HG03196 (cell line): ENCODE measurements around the gene MTPN.

Experiments
- ATAC-seq: cut with Tn5 transposase; IDR thresholded peaks from one replicate; pipeline ENCODE4 v1.9.1; 2021; ENCODE audit not compliant: unreplicated experiment

MTPN gene

DNA sequence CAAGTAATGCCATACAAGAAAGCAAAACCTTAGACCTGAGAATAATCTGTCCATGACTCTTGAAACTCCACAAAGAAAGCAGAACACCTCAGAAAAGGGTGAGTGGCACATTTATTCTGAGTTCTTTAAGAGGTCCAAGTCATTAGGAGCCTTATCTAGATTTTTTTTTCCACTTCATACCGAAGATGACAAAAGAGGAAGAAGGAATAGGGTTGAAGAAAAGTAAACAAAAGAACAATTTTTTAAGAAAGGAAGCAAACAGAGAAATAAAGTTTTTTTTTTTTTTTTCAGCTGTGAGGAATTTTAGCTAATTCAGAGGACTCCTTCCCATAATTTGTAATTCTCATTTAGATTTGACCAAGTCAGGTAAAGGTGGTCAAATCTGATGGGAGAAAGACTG is 13.1 kb upstream of the MTPN start:
- no peak for ATAC-seq

- no peak for ATAC-seq
Measured at GRCh38 chr7:135981958-135982646, 4.9 kb upstream of the MTPN start.

GRCh38 chr7:135980665-135981180 is 3.6 kb upstream of the MTPN start:
- ATAC-seq: peak; percentile 71

GRCh38 chr7:135980012-135980551 is 2.9 kb upstream of the MTPN start:
- ATAC-seq: peak; percentile 13

DNA sequence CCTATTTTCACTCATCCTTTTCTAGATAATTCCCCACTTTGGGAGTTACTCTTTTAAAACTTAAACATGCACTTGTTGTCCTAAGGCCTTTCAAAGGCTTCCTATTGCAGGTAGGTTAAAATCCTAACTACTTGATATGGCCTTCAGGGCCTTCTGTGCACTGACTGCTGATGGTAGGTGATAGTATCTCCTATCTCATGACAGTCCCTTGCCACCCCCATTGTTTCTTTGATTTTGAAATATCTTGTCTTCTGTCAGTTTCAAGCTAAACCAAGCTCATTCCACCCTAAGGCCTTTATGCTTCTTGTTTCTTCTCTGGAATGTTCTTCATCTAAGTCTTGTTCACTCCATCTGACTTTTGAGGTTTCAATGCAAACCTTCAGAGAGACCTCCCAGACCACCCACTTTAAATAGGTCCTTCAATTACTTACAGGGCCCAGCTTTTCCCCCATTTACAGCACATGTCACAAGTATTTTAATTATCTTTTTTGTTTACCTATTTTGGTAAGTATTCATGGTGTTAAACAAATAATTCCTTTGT is 2.4 kb upstream of the MTPN start:
- ATAC-seq: no peak

DNA sequence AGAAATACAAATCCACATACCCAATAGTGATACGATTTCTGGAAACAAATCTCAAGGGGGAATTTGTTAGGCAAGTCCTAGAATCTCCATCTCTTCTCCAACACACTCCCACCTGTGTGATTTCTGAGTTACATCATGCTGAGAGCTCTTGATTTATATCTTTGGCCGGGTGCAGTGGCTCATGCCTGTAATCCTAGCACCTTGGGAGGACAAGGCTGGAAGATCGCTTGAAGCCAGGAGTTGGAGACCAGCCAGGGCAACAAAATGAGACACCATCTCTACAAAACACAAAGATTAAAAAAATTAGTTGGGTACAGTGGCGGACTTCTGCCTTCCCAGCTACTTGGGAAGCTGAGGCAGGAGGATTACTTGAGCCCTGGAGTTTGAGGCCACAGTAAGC is 1.5 kb upstream of the MTPN start:
- ATAC-seq: no peak

DNA sequence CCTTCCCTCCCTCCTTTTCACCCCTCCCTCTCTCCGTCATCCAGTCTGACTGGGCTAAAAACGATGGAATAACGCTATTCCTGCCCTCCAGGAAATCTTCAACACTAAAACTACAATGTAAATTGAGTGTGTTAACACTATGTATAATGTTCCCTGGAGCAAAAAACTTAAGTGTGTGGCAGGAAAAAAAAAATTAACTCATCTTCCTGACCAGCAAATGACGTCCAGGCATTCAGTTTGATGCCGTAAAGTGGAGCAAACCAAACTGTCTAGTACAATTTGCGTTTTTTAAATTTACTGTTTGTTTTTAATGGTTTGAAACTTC is 545 bp upstream of the MTPN start:
- ATAC-seq: no peak

DNA sequence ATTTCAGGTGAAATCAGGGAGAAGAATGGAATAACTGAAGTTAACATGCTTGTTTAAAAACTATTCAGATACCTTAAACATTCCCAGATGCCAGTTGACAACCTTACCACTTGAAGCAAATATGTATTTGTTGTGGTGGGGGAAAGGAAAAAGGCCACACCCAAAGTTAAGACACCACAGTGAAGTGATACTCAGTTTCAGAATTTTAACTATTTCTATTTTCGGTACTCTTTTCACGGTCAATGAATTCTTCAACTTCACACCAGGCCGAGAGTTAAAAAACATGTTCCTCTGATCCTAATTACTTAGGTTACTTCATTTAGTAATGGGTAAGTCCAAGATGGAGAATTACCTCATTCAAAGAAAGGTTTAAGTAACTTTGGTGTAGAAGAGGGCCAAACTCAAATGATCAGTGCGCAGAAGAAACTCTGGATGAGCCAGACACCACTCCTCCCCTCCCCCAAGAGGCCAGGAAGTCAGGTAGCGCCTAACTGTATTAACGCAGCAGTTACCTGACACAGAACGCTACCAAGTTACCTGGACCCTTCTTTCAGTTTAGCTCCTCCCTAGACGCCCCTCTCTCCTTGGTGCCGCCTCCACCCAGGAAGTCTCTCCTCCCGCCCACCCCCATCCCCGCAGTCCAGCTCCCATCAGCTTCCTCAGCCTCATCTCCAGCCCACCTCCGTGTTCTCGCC is 700 bp downstream of the MTPN start:
- peak; percentile 23 for ATAC-seq

GRCh38 chr7:135975166-135975565 is 2.0 kb downstream of the MTPN start:
- no peak for ATAC-seq

- no peak for ATAC-seq
Measured at GRCh38 chr7:135974667-135975066, 2.5 kb downstream of the MTPN start.

- ATAC-seq: no peak
Measured at GRCh38 chr7:135971366-135971725, 5.8 kb downstream of the MTPN start.

GRCh38 chr7:135970682-135971365 is 6.3 kb downstream of the MTPN start:
- peak; percentile 61 for ATAC-seq

DNA sequence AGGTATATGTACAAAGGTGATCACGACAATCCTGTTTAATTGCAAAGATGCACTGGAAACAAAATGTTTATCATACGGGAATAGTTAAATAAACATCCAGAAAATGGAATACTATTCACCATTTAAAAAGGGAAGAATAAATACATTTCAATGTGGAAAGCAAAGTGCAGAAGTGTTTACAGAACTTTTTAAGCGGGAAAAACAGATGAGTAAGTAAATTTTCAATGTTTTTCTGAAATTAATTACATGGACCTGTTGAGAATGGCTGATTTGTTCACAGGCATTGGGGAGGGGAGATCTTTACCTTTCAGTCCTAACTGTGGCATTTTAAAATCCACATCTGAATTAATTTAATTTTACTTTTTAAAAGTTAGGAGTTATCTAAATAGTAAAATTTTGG is 7.1 kb downstream of the MTPN start:
- ATAC-seq: no peak

- no peak for ATAC-seq
Measured at GRCh38 chr7:135966341-135967043, 10.7 kb downstream of the MTPN start.

GRCh38 chr7:135965602-135966001 is 11.6 kb downstream of the MTPN start:
- peak; percentile 41 for ATAC-seq

DNA sequence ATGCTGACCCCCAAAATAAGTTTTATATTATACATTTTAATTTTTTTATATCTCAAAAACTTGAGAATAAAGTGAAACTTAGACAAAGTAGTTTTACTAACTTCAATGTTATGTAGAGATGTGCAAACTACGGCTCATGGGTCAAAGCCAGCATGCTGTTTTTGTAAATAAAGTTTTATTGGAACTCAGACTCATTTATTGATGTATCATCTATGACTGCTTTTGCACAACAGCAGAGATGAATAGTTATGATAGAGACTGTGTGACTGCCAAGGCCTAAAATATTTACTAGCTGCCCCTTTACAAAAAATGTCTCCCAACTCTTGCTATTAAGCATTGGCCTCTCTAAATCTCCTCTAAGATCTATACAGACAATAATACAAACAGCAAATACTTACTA is 12.4 kb downstream of the MTPN start:
- no peak for ATAC-seq

- ATAC-seq: no peak
Measured at GRCh38 chr7:135964274-135964673, 12.9 kb downstream of the MTPN start.

GRCh38 chr7:135962802-135963201 is 14.4 kb downstream of the MTPN start:
- ATAC-seq: no peak

DNA sequence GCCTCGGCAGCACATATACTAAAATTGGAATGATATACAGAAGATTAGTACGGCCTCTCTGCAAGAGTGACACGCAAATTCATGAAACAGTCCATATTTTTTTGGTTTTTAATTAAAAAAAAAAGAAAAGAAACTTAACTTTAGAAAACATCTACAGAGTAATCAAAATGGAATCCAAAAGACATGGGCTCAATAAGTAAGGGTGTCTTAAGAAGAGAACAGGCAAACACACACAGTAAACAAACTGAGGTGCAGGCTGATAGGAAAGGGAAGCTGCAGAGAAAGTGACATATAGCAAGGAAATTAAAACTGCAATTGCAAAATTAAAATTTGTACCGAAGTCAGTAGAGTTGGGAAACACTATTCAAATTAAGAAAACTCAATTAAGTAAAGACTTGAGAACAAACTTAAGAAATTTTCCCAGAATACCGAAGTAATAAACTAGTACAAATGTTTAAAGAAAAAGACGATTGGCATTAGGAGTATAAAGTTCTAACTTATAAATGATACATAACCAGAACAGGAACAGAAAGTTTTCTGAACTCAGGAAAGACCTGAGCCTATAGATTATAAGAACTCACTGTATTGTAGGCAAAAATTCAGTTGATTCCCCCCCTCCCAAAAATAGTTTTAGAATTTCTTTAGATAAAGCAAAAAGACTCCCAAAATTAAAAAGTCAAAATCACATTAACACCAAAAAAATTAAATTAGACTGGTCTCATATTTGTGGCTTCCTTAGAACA is 16.3 kb downstream of the MTPN start:
- no peak for ATAC-seq

DNA sequence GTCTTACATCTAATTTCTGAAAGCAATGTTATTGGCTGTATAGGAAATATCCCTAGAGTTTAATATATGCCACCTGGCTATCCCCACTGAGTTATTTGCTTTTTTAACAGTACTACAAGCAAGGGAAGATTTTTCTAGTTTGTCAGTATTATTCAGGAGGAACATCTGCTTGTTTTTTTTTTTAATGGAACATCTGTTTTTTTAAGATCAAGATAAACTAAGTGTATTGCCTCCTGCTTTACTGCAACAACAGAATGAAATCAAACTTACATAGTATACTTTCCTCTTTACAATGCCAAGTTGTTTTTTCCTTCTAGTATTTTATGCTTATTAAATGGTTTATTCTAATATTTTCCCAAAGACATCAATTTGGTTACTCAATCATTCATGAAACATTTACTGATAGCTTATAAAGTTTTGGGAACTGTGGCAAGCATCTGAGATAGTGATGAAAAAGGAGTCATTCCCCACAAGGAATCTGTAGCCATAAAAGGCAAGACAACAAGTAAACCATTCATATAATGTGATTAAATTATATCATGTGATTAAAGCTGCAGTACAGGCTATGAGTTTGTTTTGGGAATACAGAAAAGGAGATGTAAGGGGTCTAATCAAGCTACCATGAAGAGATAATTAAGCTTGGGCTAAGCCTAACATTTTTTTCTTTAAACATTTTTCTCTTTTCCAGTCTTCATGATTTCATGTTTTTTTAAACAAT is 17.4 kb downstream of the MTPN start:
- ATAC-seq: no peak
